Tibial nerve (tissue), 4 donors: ENCODE results near the gene UGT1A9. TPM values are rescaled to one million over a fixed set of nuclear protein-coding genes. Genes with fewer than 3 reads are reported as not detected.
"Not testable (repeated sequence)": the region's sequence is repeated elsewhere in the genome, so short reads cannot be mapped to it uniquely, and the experiment has no call there.

Experiments used
- DNase-seq, 2 donors: peaks; one replicate each; pipeline ENCODE4 v3.0.0-alpha.2; 2019; ENCODE audit warnings: low spot score in 2 of 2
- H3K27ac ChIP-seq, 4 donors: fragments of 200-600 bp; sonication (generic) in 3 of 4; one replicate each; pipeline ENCODE4 v1.5.1; 2017 to 2019; ENCODE audit warnings: mild to moderate bottlenecking in 1 of 4
- H3K27me3 ChIP-seq, 2 donors: fragments of 200-600 bp; sonication (generic) in 1 of 2; one replicate each; pipeline versions ENCODE4 v1.5.1 to v1.6.0; 2017 to 2019
- H3K36me3 ChIP-seq, 3 donors: fragments of 200-600 bp; sonication (generic); one replicate each; pipeline ENCODE4 v1.5.1; 2018 to 2019
- H3K4me1 ChIP-seq, 4 donors: fragments of 200-600 bp; sonication (generic) in 3 of 4; one replicate each; pipeline ENCODE4 v1.5.1; 2017 to 2019
- H3K4me3 ChIP-seq, 4 donors: fragments of 200-600 bp; sonication (generic) in 3 of 4; one replicate each; pipeline ENCODE4 v1.5.1; 2017 to 2019; ENCODE audit warnings: mild to moderate bottlenecking in 1 of 4, moderate library complexity in 1 of 4
- H3K9me3 ChIP-seq, 4 donors: fragments of 200-600 bp; sonication (generic) in 3 of 4; one replicate each; pipeline ENCODE4 v1.5.1; 2017 to 2019
- CTCF ChIP-seq, 5 experiments: fragments of 200-600 bp in 3 of 5; fragments of 450-650 bp in 2 of 5; sonication (generic) in 3 of 5; IDR thresholded peaks; one replicate each; pipeline ENCODE4 v1.5.1; 2016 to 2019; ENCODE audit warnings: antibody characterized with exemption in 5 of 5, mild to moderate bottlenecking in 3 of 5, moderate library complexity in 2 of 5
- EP300 ChIP-seq, 2 donors: sonication (generic); formaldehyde crosslinking; IDR thresholded peaks; one replicate each; pipeline ENCODE4 v1.6.1; 2017; ENCODE audit warnings: antibody characterized with exemption in 2 of 2, mild to moderate bottlenecking in 1 of 2
- POLR2A ChIP-seq, 2 donors: fragments of 450-650 bp; IDR thresholded peaks; one replicate each; pipeline ENCODE4 v1.6.1; 2017; ENCODE audit warnings: antibody characterized with exemption in 2 of 2, mild to moderate bottlenecking in 2 of 2, moderate library complexity in 2 of 2
- WGBS, 2 donors: methylation state at CpG; one replicate each; pipeline ENCODE4 v1.1.5; 2018; 5-methylcytosine and 5-hydroxymethylcytosine counted together
- total RNA-seq, 4 donors: library from RNA; depleted of rRNA; stranded (reverse); fragments of >200 nt; gene quantifications; one replicate each; pipeline ENCODE4 v1.1.0, GENCODE V29; 2016

The UGT1A9 gene
- total RNA-seq, 4 donors from 2014 or later: not detected

- H3K9me3 ChIP-seq: peaks cover 0 to 10% (median 0%) of the 10 kb centered on the region in 4 donors
- H3K36me3 ChIP-seq: no peaks in the 10 kb centered on the region
- no peak for TF ChIP-seq CTCF (IDR thresholded peaks at IDR 0.05)
- no peak for DNase-seq
- H3K27me3 ChIP-seq: no peaks in the 10 kb centered on the region
- H3K27ac ChIP-seq: no peak overlapping the region
- 73 to 80% methylated on average over 4 of the region's 4 CpGs for WGBS, 2 donors
- no peaks in the 10 kb centered on the region for H3K4me1 ChIP-seq
- no peak overlapping the region for H3K4me3 ChIP-seq
Measured at GRCh38 chr2:233650981-233651380, 20.7 kb upstream of the UGT1A9 start.

DNA sequence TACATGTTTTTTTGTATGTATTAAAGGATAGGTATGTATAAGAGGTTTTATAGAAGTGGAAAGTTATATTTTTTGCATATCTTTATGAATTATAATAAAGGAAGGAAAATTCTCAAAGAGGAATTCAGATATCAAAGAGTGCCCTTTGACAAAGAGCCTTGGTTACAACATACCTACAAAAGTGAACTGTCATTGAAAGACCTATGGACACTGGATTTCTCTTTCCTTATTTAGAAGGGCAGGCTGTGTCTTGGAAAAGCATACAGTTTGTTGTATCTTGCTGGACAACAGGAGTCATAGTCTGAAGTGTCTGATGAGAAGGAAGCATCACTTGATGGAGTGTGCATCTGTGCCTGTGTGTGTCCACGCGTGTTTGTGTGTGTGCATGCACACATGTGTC, 20.3 kb upstream of the UGT1A9 start:
- Histone ChIP-seq H3K4me1 (no peaks in the 10 kb centered on the region), H3K27me3 (no peaks in the 10 kb centered on the region), H3K4me3 (no peak overlapping the region), H3K27ac (no peak overlapping the region), H3K36me3 (no peaks in the 10 kb centered on the region), H3K9me3 (peaks cover 0 to 6% (median 0%) of the 10 kb centered on the region in 4 donors)
- DNase-seq: no peak
- TF ChIP-seq EP300 (IDR thresholded peaks at IDR 0.05) (no peak), CTCF (IDR thresholded peaks at IDR 0.05) (no peak), POLR2A (IDR thresholded peaks at IDR 0.05) (no peak)
- 89 to 98% methylated on average over 2 of the region's 2 CpGs for WGBS, 2 donors

GRCh38 chr2:233654501-233654900, 17.2 kb upstream of the UGT1A9 start:
- TF ChIP-seq EP300 (IDR thresholded peaks at IDR 0.05) (no peak), POLR2A (IDR thresholded peaks at IDR 0.05) (no peak)
- H3K27ac ChIP-seq: no peak overlapping the region
- H3K4me3 ChIP-seq: no peak overlapping the region
- H3K27me3 ChIP-seq: no peaks in the 10 kb centered on the region
- WGBS, 2 donors: 62 to 68% methylated on average over 6 of the region's 6 CpGs
- DNase-seq: no peak
- H3K4me1 ChIP-seq: no peaks in the 10 kb centered on the region
- no peaks in the 10 kb centered on the region for H3K36me3 ChIP-seq
- no peaks in the 10 kb centered on the region for H3K9me3 ChIP-seq

DNA sequence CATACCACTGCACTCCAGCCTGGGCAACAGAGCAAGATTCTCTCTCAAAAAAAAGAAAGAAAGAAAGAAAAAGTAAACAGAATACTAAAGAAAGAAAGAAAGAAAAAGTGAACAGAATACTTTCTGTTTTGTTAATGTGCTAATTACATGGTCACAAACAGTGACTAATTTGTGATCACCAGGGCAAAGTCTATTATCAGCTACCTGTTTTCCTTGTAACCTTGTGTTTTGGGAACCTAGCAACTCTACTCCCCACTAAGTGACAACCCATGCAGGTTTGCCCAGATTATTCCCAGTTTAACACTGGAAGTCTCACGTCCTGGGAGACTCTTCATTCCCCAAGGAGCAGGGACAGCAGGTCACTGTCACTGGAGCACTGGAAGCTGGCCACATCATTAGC, 16.7 kb upstream of the UGT1A9 start:
- H3K27ac ChIP-seq: no peak overlapping the region
- H3K9me3 ChIP-seq: no peaks in the 10 kb centered on the region
- no peaks in the 10 kb centered on the region for H3K36me3 ChIP-seq
- no peak for TF ChIP-seq CTCF (IDR thresholded peaks at IDR 0.05)
- TF ChIP-seq EP300 (IDR thresholded peaks at IDR 0.05): no peak
- no peak for TF ChIP-seq POLR2A (IDR thresholded peaks at IDR 0.05)
- no peak for DNase-seq
- no peaks in the 10 kb centered on the region for H3K27me3 ChIP-seq
- WGBS, 2 donors: 50 to 63% methylated on average over 1 of the region's 1 CpG
- H3K4me1 ChIP-seq: no peaks in the 10 kb centered on the region
- no peak overlapping the region for H3K4me3 ChIP-seq

DNA sequence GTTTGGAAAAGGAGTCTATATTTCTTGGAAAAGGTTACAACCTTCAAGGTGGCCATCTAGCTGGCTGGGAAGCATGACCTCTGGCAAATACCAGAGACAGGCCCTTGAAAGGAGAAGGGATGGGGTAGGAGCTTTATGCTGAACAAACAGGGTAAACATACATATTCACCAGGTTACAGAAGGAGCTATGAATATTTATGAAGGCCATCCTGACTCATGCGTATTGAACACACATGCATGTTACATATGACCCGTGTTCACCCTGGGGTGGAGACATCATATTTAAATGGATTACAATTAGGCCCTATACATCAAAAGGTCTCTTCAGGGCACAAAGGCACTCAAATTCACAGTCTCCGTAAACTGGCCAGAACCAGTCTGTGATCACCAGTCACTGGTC, 15.8 kb upstream of the UGT1A9 start:
- 92 to 93% methylated on average over 3 of the region's 3 CpGs for WGBS, 2 donors
- not testable (repeated sequence) for H3K4me1 ChIP-seq, H3K4me3 ChIP-seq, H3K36me3 ChIP-seq, H3K9me3 ChIP-seq, H3K27me3 ChIP-seq, DNase-seq, H3K27ac ChIP-seq

DNA sequence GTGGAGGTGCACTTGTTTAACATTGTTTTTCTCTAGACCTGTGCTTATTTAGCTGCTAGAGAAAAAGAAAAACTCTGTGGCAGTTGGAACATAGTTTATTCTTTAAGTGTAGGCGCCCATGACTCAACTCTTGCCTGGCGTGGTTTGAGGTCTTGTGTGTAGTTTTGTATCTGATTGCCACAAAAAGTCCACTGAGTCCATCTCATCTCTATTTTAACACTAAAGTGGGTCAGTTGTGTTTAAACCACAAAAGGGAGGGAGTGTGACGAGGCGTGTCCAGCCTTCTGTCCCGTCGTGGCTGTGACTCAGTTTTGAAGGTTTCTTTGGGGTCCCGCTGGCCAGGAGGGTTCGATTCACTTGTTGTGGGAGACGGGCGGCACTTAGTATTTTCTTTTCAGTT, 15.3 kb upstream of the UGT1A9 start:
- WGBS, 2 donors: 86 to 91% methylated on average over 10 of the region's 10 CpGs
- no peaks in the 10 kb centered on the region for H3K4me1 ChIP-seq
- no peaks in the 10 kb centered on the region for H3K27me3 ChIP-seq
- TF ChIP-seq POLR2A (IDR thresholded peaks at IDR 0.05) (no peak), CTCF (IDR thresholded peaks at IDR 0.05) (no peak), EP300 (IDR thresholded peaks at IDR 0.05) (no peak)
- H3K27ac ChIP-seq: no peak overlapping the region
- no peak overlapping the region for H3K4me3 ChIP-seq
- H3K9me3 ChIP-seq: no peaks in the 10 kb centered on the region
- no peaks in the 10 kb centered on the region for H3K36me3 ChIP-seq
- no peak for DNase-seq
